H1 (cell line): Measurements from ENCODE around the gene CCDC15. TPM values are rescaled to one million over a fixed set of nuclear protein-coding genes. Genes with fewer than 3 reads are reported as not detected.

ENCODE experiments used
- CHD1 ChIP-seq: IDR thresholded peaks from 2 replicates; pipeline ENCODE4 v1.6.1; 2012; ENCODE audit warnings: low read depth, low read length, improper control_type of control experiment
- CREB1 ChIP-seq: IDR thresholded peaks from 2 replicates; pipeline ENCODE4 v1.6.1; 2012; ENCODE audit warnings: inconsistent platforms
- GTF2F1 ChIP-seq: IDR thresholded peaks from 2 replicates; pipeline ENCODE4 v1.6.1; 2012; ENCODE audit warnings: low read depth, low read length, improper control_type of control experiment, borderline replicate concordance
- JUND ChIP-seq: IDR thresholded peaks from 2 replicates; pipeline ENCODE4 v1.6.1; 2011; ENCODE audit warnings: mild to moderate bottlenecking, improper control_type of control experiment, low read length
- PHF8 ChIP-seq: fragments of 200-600 bp; sonication (generic); conservative IDR thresholded peaks from 2 replicates; pipeline ENCODE4 v1.7.1; 2012; ENCODE audit warnings: low read depth, mild to moderate bottlenecking, inconsistent platforms, low read length, moderate library complexity
- RAD21 ChIP-seq, 2 experiments: IDR thresholded peaks in 1 of 2; conservative IDR thresholded peaks in 1 of 2; 2 replicates each; pipeline ENCODE4 v1.6.1; 2011; ENCODE audit warnings: low read depth in 2 of 2, low read length in 2 of 2, improper control_type of control experiment in 1 of 2, inconsistent platforms in 1 of 2, mild to moderate bottlenecking in 1 of 2, moderate library complexity in 1 of 2
- SRF ChIP-seq: IDR thresholded peaks from 2 replicates; pipeline ENCODE4 v1.6.1; 2011; ENCODE audit warnings: mild to moderate bottlenecking, low read depth, low read length, moderate library complexity
- polyA plus RNA-seq, 7 experiments: library from polyadenylated mRNA; depleted of rRNA in 3 of 7; stranded (reverse) in 5 of 7; unstranded in 2 of 7; fragments of >200 nt in 5 of 7; fragments of 200-250 nt in 2 of 7; gene quantifications; 1 replicate in 5 of 7; 2 replicates in 1 of 7; 4 replicates in 1 of 7; pipeline versions ENCODE4 v1.2.1 to v1.2.3, GENCODE V29; 2011 to 2013; ENCODE audit warnings: missing spikeins in 2 of 7, mixed read lengths in 2 of 7
- total RNA-seq: library from RNA; stranded (reverse); fragmentation: NEBNext Ultra II Directional; extraction: Animal tissue kit (Norgen Biotek cat#: 25700); gene quantifications from 2 replicates; pipeline ENCODE4 v1.2.1, GENCODE V29; 2021
- TF ChIP-seq, protein P1 (sequence below), 3 experiments: IDR thresholded peaks; 1 replicate in 2 of 3; 2 replicates in 1 of 3; pipeline versions ENCODE4 v1.5.1 to v1.6.1; 2011; ENCODE audit warnings: low read length in 3 of 3, mild to moderate bottlenecking in 3 of 3, inconsistent platforms in 2 of 3, low read depth in 1 of 3, moderate library complexity in 1 of 3; ENCODE audit not compliant: insufficient read depth in 1 of 3; ENCODE audit errors: control extremely low read depth in 1 of 3
- TF ChIP-seq, protein P2 (sequence below): IDR thresholded peaks from 2 replicates; pipeline ENCODE4 v1.6.1; 2011; ENCODE audit warnings: low read length, improper control_type of control experiment

The CCDC15 gene
- total and polyA plus RNA-seq, 2 of the 8 experiments (the other 6 are each of a cell fraction or from before 2014, with no cell fraction given): 1.5 to 3.1 TPM

GRCh38 chr11:125062931-125063428, 109.0 kb downstream of the CCDC15 start, which contains the start of gene SLC37A2 (continued):
- TF ChIP-seq, protein P1, sequence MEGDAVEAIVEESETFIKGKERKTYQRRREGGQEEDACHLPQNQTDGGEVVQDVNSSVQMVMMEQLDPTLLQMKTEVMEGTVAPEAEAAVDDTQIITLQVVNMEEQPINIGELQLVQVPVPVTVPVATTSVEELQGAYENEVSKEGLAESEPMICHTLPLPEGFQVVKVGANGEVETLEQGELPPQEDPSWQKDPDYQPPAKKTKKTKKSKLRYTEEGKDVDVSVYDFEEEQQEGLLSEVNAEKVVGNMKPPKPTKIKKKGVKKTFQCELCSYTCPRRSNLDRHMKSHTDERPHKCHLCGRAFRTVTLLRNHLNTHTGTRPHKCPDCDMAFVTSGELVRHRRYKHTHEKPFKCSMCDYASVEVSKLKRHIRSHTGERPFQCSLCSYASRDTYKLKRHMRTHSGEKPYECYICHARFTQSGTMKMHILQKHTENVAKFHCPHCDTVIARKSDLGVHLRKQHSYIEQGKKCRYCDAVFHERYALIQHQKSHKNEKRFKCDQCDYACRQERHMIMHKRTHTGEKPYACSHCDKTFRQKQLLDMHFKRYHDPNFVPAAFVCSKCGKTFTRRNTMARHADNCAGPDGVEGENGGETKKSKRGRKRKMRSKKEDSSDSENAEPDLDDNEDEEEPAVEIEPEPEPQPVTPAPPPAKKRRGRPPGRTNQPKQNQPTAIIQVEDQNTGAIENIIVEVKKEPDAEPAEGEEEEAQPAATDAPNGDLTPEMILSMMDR (IDR thresholded peaks at IDR 0.05; ENCODE audit: control extremely low read depth in 1 of 3, insufficient read depth in 1 of 3, low read depth in 1 of 3, low read length in 3 of 3): peak in 2 of 3 experiments; percentile 19 to 22; a peak in 2 of 4 replicates
- no peak for TF ChIP-seq CHD1
- TF ChIP-seq, protein P2, sequence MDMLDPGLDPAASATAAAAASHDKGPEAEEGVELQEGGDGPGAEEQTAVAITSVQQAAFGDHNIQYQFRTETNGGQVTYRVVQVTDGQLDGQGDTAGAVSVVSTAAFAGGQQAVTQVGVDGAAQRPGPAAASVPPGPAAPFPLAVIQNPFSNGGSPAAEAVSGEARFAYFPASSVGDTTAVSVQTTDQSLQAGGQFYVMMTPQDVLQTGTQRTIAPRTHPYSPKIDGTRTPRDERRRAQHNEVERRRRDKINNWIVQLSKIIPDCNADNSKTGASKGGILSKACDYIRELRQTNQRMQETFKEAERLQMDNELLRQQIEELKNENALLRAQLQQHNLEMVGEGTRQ: peak; percentile 42; the same call in 1 of the 2 replicates
- TF ChIP-seq JUND: no peak
- peak; percentile 62 for TF ChIP-seq CREB1
- peak; percentile 26 to 36; a peak in 3 of 4 replicates for TF ChIP-seq RAD21 (IDR thresholded peaks at IDR 0.05 in 1 of 2, conservative IDR thresholded peaks at IDR 0.05 in 1 of 2; ENCODE audit: low read depth in 2 of 2, low read length in 2 of 2)
- TF ChIP-seq GTF2F1: no peak
- TF ChIP-seq PHF8: no peak
- TF ChIP-seq SRF: no peak
